ENCODE measurements around the gene TRPM3.

TRPM3 gene

DNA sequence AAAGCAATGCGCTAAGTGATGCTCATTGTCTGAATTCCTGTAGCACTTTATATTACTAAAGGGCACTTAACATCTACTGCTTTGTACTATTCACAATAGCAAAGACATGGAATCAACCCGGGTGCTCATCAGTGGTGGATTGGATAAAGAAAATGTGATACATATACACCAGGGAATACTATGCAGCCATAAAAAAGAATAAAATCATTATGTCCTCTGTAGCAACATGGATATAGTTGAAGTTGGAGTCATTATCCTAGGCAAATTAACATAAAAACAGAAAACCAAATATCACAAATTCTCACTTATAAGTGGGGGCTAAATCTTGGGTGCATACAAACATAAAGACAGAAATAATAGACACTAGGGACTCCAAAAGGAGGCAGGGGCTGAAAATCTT, 308.3 kb downstream of the TRPM3 start:
- DNase-seq: no peak

DNA sequence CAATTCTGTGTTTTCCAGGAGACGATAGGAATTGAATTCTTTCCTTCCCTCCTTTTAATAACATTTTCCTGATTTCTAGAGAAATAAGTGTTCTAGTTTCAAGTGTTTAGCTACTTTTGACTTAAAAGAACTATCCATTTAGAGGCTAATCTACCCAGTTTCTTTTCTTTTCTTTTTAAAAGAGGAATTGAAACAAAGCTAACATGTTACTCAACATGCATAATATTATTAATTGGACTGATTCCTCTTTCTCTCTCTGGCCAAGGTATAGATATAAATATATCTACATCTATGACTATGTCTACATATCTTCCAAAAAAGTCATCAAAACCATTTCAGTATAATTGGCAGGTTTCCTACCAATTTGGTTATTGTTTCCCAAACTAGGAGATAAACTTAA, 309.8 kb downstream of the TRPM3 start:
- DNase-seq: no peak

DNA sequence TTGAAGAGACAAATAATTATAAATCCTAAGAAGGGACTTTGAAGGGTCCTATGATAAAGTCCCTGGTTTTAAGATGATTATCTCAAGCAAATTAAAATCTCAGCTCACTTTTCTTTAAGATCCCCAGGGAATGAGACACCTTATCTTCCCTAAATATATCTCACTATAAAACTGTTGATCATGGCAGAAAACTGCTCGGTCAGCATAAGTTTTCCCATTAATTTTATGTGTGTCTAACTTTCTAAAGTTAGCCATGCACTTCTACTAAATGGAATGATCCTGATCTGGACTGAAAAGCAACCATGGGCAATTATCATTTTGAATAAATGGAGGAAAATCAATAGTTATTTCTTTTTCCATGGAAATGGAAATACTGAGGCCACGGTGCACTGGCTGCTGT, 314.5 kb downstream of the TRPM3 start:
- DNase-seq: no peak

GRCh38 chr9:70805949-70806348, 315.5 kb downstream of the TRPM3 start:
- DNase-seq: no peak

GRCh38 chr9:70802758-70803436, 318.5 kb downstream of the TRPM3 start:
- no peak for DNase-seq

- DNase-seq: no peak
Measured at GRCh38 chr9:70802206-70802605, 319.2 kb downstream of the TRPM3 start.

DNA sequence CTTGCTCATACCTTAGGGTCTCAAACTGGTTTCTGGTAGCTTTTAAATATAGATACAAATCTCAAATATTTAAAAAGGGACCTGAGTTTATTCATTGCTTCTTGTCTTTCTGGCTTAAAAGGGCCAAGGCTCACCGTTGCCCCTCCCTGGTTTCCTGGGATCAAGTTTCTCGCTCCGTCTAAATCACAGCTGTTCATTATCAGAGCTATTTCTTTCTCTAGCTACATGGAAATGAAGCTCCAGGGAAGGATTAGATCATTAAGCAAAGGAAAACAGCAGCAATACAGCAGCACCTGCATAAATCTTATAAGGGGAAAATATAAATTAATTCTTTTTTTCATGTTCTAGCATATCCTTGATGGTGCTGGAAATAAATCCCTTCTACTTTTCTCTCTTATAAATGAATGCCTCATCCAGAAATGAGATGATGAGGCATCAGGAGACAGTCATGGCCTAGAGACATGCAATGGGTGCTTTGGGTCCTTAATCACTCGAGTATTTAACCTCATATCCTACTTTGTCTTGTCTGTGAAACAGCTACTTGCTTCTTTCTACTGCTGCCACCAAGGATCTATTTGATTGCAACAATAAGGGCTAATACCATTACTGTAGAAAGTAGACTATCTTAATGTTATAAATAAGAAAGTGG, 320.1 kb downstream of the TRPM3 start:
- no peak for DNase-seq

GRCh38 chr9:70798018-70798417, 323.4 kb downstream of the TRPM3 start:
- no peak for DNase-seq

DNA sequence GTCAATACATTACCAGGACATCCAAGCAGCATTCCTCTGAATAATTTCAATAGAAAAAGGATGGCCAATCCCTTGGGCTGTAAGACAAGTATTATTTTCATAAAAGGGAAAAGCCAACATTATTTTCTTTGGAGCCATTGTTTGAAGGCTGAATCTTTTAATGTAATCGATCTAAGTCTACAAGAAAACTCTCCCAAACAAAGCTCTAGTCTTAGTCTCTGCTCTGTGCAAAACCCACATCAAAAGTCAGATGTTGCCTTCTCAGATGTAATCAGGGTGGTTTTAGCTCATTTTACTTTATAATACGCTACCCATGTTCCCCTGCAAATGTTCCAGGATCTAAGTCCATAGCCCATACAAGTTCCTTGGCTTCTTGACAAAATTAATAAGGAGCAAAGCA, 325.6 kb downstream of the TRPM3 start:
- DNase-seq: no peak

- DNase-seq: no peak
Measured at GRCh38 chr9:70792796-70793195, 328.6 kb downstream of the TRPM3 start.

GRCh38 chr9:70791936-70792335, 329.5 kb downstream of the TRPM3 start:
- DNase-seq: no peak

GRCh38 chr9:70789086-70789485, 332.3 kb downstream of the TRPM3 start:
- DNase-seq: no peak

- DNase-seq: no peak
Measured at GRCh38 chr9:70784456-70784855, 337.0 kb downstream of the TRPM3 start.

GRCh38 chr9:70778568-70778967, 342.9 kb downstream of the TRPM3 start:
- no peak for DNase-seq

- DNase-seq: no peak
Measured at GRCh38 chr9:70773579-70773978, 347.8 kb downstream of the TRPM3 start.

DNA sequence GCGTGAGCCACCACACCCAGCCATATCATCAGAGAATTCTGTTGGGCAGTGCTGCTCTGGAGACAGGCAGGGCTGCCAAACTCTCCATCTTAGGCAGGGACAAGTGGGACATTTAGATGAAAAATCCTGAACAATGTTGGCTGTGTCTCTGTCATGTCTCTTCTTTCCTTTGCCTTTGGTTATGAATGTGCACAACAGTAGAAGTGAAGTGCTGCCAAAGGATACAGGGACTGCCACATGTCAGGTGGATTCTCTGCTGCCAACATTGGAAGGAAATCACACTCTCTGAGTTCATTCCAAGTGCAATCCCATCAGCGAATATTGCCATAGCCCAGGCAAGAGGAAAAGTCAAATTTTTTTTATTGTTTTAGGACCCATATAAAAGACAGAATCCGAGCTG, 348.8 kb downstream of the TRPM3 start:
- no peak for DNase-seq

- DNase-seq: no peak
Measured at GRCh38 chr9:70765946-70766345, 355.5 kb downstream of the TRPM3 start.

DNA sequence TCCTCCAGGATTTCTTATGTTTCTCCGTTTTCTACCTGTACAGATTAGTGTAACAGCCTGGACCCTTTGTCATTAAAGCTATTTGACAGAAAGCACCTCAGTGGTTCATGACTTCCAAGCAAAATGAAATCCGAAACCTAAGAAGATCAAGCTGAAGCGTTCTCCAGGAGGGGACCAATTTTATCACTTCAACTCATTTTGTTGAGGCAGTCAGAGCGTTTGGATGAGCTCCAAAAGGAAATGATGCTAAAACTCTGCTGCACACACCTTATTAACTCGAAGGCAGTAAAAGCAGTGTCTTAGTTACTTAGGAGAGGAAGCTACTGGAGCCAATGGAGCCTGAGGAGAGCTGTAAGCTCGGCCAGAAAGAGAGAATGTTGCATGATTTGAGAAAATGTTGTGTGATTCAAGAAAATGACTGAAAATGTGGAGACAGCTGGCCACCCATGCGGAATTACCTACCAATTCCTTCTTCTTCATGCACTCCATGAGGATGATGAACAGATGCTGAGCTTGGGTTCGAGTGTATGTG, 360.2 kb downstream of the TRPM3 start:
- no peak for DNase-seq

DNA sequence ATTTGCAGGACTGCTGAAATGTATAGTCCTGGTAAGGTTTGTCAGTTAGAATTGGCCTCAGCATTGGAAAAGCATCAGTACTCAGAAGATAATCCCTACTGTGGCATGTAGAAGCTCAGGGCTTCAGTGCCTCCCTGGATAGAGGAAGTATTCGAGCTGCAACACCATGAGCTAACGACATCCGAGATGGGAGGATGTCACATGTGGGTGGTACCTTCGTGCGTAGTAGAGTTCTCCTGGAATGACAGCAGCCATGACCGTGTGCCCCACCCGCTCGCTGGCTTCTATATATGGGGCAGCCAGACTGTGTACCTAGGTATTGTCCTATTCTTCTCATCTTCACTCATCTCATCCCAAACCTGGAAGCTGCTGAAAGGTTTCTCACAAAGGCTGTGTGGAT, 361.2 kb downstream of the TRPM3 start:
- no peak for DNase-seq

DNA sequence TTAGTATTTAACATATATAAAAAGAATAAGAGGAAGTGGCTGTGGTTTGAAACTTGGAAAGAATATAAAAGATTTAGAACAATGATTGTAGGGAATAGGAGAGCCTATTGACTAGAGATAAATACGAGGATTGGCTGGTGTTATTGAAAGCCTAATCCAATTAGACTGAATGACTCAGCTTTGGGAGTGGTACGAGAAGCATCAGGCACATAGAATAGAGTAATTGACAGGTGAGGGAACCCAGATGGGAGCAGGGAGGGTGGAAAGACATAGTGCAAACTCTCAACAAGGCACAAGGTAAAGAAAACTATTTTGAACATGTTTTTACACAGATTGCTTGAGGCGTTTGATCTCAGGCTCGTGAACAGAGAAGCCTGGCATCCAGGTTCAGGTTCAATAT, 368.1 kb downstream of the TRPM3 start:
- no peak for DNase-seq

GRCh38 chr9:70749066-70749465, 372.4 kb downstream of the TRPM3 start:
- no peak for DNase-seq

- no peak for DNase-seq
Measured at GRCh38 chr9:70747261-70747718, 374.1 kb downstream of the TRPM3 start.

GRCh38 chr9:70746760-70747159, 374.7 kb downstream of the TRPM3 start:
- no peak for DNase-seq

- DNase-seq: no peak
Measured at GRCh38 chr9:70746316-70746715, 375.1 kb downstream of the TRPM3 start.

All from T-helper 2 cell (primary cell).